NCI-H460 (cell line): ENCODE results near the gene MSRB2. TPM values are rescaled to one million over a fixed set of nuclear protein-coding genes. Genes with fewer than 3 reads are reported as not detected.

ENCODE experiments used
- DNase-seq: peaks from one replicate; pipeline ENCODE4 v3.0.0-alpha.2; 2016; ENCODE audit warnings: low read depth; ENCODE audit errors: extremely low read depth
- total RNA-seq: library from RNA; depleted of rRNA; stranded (reverse); fragments of >200 nt; shearing (Covaris generic); gene quantifications from 2 replicates; pipeline ENCODE4 v1.2.3, GENCODE V29; 2014

MSRB2 gene
- total RNA-seq, 1 experiment from 2014 or later = 10.1 TPM

GRCh38 chr10:23106331-23107072, 11.1 kb downstream of the MSRB2 start:
- DNase-seq = no peak

DNA sequence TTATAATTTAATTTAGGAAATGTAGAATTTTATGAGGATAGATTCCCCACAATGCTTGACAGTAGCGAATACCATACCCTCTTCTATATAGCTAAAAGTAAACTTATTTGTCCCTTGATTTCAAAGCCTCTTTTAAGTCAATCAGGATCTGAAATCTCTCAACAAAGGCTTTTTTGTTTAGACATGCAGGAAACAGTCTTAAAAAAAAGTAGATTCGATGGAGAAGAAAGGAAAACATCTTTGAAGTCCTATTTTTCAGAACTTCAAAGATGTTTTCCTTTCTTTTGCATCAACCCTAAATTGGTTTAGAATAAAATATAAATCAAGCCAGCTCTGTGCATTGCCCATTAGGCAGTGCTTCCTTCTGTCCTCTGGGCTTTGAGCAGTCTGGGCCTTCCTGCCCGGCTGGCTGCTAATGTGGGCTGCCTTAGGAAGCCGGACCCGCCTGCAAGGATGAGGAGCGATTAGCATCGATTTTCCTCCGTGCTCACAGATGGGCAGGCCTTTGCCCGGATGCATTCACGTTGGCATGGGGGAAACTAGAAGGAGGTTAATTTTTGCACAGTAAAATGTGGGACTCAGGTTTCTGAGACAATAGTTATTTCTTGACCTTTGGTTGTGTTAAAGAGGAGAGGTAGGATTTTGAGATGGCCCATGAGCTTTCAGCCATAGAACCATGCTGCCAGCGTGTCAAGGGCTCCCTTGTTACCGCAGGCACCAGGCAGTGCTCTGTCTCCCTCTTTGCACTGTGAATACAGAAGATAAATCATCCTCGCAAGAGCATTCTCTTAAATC, 15.5 kb downstream of the MSRB2 start:
- DNase-seq = no peak

DNA sequence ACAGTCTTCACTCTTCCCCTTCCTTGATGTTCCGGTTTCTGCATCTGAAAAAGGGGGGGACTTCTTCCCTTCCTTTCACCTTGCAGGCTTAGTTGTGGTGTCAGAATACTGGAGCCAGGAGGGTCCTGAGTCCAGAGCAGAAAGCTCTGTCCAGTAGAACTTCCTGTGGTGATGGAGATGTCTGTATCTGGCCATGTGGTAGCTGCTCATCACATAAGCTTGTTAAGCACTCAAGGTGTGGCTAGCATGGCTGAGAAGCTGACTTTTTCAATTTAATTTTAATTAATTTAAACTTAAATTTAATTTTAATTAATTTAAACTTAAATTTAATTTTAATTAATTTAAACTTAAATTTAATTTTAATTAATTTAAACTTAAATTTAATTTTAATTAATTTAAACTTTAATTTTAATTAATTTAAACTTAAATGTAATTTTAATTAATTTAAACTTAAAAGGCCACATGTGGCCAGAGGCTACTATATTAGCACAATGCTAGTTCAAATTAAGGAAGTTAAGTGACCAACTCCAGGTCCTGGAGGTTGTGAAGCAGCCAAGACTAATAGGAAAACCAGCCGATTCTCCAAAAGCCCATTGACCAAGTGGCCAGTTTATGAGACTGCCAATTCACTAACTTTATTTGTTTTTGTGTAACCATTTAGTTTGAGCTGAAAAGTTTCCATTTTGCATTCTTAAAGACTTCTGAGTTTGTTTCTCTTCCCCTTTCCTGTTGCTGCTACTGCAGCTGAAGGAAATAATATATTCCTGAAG, 16.3 kb downstream of the MSRB2 start:
- DNase-seq = no peak

DNA sequence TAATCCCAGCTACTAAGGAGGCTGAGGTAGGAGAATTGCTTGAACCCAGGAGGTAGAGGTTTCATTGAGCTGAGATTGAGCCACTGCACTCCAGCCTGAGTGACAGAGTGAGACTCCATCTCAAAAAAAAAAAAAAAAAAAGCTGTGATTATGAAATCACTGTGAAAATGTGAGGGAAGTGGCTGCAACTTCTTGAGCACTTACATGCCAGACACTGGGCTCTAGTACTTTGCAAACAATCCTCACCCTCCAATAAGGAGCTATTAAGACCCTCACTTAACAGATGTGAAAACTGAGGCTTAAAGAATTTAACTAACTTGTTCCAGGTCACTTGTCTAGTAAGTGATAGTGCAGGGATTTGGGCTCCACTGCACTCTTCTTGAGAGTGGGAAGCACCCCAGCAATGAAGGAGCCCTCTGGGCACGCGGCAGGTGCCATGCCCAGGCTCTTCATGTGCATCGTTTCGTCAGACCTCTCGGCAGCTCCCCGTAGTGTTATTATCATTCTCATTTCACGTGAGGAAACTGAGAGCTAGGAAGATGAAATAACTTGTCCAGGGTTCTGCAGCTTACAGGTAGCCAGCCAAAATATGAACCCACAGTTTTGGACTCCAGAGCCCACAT, 19.0 kb downstream of the MSRB2 start:
- no peak for DNase-seq

- no peak for DNase-seq
These were observed 21.3 kb downstream of the MSRB2 start for GRCh38 chr10:23116486-23117205.

- no peak for DNase-seq
These were observed 24.9 kb downstream of the MSRB2 start for GRCh38 chr10:23120001-23120934.

DNA sequence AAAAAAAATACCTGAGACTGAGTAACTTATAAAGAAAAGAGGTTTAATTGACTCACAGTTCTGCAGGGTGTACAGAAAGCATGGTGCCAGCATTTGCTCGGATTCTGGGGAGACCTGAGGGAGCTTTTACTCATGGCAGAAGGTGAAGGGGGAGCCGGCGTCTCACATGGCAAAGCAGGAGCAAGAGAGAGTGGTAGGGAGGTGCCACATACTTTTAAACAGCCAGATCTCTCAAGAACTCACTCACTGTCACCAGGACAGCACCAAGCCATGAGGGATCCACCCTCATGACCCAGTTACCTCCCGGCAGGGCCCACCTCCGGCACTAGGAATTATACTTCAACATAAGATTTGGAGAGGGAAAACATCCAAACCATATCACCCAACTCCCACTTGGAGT, 25.8 kb downstream of the MSRB2 start:
- DNase-seq = no peak

DNA sequence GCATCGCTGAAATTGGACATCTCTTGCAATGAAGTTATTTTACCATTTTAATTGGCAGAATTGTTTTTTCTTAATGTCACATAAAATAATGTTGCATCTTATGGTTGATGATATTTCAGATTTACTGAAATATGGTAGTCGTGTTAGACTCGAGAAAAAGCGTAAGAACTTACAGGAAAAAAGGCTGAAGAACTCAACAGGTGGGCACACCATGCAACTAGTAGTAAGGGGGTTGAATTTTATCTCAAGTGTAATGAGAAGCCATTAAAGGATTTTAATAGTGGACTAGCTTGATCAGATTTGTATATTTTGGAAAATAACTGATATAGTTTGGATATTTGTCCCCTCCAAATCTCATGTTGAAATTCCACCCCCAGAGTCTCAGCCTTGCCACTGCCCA, 41.1 kb downstream of the MSRB2 start:
- DNase-seq = no peak

DNA sequence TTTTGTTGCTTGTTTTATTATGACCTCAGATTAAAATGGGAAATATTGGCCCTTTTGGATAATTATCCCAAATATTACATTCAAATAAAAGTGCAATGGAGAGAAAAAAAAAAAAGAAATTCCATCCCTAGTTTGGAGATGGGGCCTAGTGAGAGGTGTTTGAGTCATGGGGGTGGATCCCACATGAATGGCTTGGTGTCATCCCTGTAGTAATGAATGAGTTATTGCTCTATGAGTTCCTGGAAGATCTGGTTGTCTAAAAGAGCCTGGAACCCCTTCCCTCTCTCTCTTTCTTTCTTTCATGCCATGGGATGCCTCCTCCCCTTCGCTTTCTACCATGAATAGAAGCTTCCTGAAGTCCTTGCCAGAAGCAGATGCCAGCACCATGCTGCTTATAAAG, 44.3 kb downstream of the MSRB2 start:
- no peak for DNase-seq

GRCh38 chr10:23141995-23142394, 46.6 kb downstream of the MSRB2 start:
- no peak for DNase-seq

- no peak for DNase-seq
These were observed 50.9 kb downstream of the MSRB2 start for GRCh38 chr10:23146258-23146657.

GRCh38 chr10:23147035-23147434, 51.7 kb downstream of the MSRB2 start:
- DNase-seq = no peak

DNA sequence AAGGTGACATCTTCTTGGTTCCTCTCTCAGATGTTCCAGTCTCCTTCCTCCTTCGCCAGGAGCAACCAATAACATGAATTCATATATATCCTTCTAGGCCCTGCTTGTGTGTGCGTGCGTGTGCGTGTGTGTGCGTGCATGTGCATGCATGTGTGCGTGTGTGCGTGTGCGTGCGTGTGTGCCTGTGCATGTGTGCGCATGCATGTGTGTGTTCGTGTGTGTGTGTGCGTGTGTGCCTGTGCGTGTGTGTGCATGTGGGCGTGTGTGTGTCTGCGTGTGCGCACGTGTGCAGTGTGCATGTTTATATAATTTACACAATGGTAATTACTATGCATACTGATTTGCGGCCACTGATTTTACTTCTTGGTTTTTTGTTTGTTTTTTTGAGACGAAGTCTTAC, 52.8 kb downstream of the MSRB2 start:
- DNase-seq = no peak

- DNase-seq = no peak
These were observed 54.7 kb downstream of the MSRB2 start for GRCh38 chr10:23150091-23150490.

DNA sequence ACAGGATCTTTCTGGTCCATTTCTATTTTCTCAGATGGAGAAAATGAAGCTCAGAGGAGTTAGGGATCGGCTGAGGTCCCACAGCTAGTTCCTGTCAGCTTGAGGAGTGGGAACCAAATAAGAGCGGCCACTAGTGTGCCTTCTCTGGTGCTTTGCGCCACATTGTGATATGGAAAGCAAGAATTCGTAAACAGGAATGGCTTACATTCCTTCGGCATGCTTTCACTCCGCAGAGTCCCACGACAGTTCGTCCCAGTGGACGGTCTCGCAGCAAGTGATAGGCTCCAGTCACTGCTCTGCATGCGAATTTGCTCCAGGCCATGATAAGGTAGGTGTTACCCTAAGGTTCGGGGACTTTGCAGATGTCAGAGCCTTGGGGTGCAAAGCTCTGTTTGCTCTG, 55.2 kb downstream of the MSRB2 start:
- DNase-seq = no peak

- DNase-seq = no peak
These were observed 55.7 kb downstream of the MSRB2 start for GRCh38 chr10:23151071-23151470.

GRCh38 chr10:23155169-23155568, 59.8 kb downstream of the MSRB2 start:
- DNase-seq = no peak

- DNase-seq = no peak
These were observed 61.2 kb downstream of the MSRB2 start for GRCh38 chr10:23156447-23157150.
